Measurements from ENCODE around the gene STOM.
A peak's percentile ranks its signal among the peaks of the same experiment; 100 is the strongest.

STOM gene

DNA sequence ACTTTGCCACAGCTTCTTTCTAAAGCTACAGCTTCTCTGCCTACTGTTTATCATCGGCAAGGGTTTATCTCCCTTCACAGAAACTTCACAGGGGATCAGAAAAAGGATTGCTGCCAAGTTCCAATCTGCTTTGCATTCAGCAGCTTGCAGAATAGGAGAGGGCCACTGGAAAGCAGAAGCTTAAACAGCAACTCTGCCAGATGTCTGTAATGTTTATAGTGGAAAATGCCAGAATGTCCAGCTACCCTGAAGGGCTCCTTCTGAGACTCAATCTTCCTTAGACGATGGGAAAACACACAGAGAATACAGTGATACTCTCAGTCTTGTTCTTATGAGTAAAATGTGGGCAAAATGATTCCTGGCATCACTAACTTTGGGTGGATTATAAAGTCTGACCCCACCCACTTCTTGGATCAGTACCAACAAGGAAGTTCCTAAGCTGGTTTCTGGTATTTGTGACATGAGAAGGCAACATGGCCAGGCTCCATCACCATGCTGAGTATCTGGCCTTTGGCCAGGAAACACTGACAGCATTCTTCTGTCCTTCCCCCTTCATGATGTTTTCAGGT, 19.0 kb downstream of the STOM start (continued):
- TF ChIP-seq ZNF146 (tag by site-specific recombination; IDR thresholded peaks at IDR 0.05): no peak
- no peak for TF ChIP-seq ZNF311 (tag by site-specific recombination; IDR thresholded peaks at IDR 0.05; ENCODE audit: borderline replicate concordance)
- TF ChIP-seq ZBTB17 (tag by site-specific recombination; IDR thresholded peaks at IDR 0.05): peak; percentile 87
- TF ChIP-seq KLF7 (tag by site-specific recombination; IDR thresholded peaks at IDR 0.05; ENCODE audit: borderline replicate concordance): no peak
- TF ChIP-seq, protein P1, sequence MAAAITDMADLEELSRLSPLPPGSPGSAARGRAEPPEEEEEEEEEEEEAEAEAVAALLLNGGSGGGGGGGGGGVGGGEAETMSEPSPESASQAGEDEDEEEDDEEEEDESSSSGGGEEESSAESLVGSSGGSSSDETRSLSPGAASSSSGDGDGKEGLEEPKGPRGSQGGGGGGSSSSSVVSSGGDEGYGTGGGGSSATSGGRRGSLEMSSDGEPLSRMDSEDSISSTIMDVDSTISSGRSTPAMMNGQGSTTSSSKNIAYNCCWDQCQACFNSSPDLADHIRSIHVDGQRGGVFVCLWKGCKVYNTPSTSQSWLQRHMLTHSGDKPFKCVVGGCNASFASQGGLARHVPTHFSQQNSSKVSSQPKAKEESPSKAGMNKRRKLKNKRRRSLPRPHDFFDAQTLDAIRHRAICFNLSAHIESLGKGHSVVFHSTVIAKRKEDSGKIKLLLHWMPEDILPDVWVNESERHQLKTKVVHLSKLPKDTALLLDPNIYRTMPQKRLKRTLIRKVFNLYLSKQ (tag by site-specific recombination; IDR thresholded peaks at IDR 0.05; ENCODE audit: borderline replicate concordance): no peak
- TF ChIP-seq ZNF664 (tag by site-specific recombination; IDR thresholded peaks at IDR 0.05): no peak
- no peak for TF ChIP-seq ZFHX2 (tag by site-specific recombination; conservative IDR thresholded peaks at IDR 0.05)
- TF ChIP-seq ZNF48 (tag by site-specific recombination; IDR thresholded peaks at IDR 0.05): no peak
- TF ChIP-seq ZFP37 (tag by site-specific recombination; IDR thresholded peaks at IDR 0.05): no peak
- no peak for TF ChIP-seq ZNF747 (tag by site-specific recombination; IDR thresholded peaks at IDR 0.05)
- no peak for TF ChIP-seq ZNF302 (tag by site-specific recombination; IDR thresholded peaks at IDR 0.05; ENCODE audit: low read depth)
- peak; percentile 31; the same call in 1 of the 2 replicates for TF ChIP-seq GLIS1 (tag by site-specific recombination; IDR thresholded peaks at IDR 0.05)
- TF ChIP-seq ZNF174 (tag by site-specific recombination; IDR thresholded peaks at IDR 0.05): no peak
- no peak for TF ChIP-seq ZSCAN16 (tag by site-specific recombination; IDR thresholded peaks at IDR 0.05)
- no peak for TF ChIP-seq SP2 (tag by site-specific recombination; IDR thresholded peaks at IDR 0.05)
- no peak for TF ChIP-seq GLIS2 (tag by site-specific recombination; IDR thresholded peaks at IDR 0.05)
- no peak for TF ChIP-seq ZNF426 (tag by site-specific recombination; IDR thresholded peaks at IDR 0.05)
- no peak for TF ChIP-seq REPIN1 (tag by site-specific recombination; IDR thresholded peaks at IDR 0.05; ENCODE audit: low read depth)
- TF ChIP-seq, protein P2, sequence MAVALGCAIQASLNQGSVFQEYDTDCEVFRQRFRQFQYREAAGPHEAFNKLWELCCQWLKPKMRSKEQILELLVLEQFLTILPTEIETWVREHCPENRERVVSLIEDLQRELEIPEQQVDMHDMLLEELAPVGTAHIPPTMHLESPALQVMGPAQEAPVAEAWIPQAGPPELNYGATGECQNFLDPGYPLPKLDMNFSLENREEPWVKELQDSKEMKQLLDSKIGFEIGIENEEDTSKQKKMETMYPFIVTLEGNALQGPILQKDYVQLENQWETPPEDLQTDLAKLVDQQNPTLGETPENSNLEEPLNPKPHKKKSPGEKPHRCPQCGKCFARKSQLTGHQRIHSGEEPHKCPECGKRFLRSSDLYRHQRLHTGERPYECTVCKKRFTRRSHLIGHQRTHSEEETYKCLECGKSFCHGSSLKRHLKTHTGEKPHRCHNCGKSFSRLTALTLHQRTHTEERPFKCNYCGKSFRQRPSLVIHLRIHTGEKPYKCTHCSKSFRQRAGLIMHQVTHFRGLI (tag by site-specific recombination; IDR thresholded peaks at IDR 0.05): no peak

DNA sequence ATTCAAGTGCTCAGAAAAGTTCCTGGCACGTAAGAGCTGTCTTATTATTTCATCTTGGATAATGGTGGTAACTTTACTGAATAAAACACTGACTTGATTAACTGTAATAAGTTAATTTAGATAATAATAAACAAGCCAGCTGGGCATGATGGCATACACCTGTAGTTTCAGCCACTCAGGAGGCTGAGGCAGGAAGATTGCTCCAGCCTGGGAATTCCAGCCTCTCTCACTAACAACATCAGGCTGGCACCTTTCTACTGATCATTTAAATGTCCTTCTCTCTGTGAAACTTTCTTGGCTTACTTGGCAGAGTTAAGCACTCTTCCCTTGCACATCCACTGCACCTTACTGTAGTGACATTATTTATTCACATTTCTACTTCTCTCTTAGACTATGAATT, 20.0 kb downstream of the STOM start:
- CTCF ChIA-PET: interaction anchor here (0.6 to 4.4 kb wide), 12 partner anchors 11 to 860 kb away, joined by 3 to 25 read pairs (median 3); no protein-coding TSS in a partner anchor
- no peak overlapping the region for H3K4me3 ChIP-seq (ENCODE audit: low read depth, low read length)
- H3K9me3 ChIP-seq (ENCODE audit: control insufficient read depth, insufficient read depth, low read depth, low read length): no peaks in the 10 kb centered on the region
- peaks cover 0 to 51% of the 10 kb centered on the region in 2 experiments; a peak in 1 of 3 replicates for H3K36me3 ChIP-seq (ENCODE audit: control insufficient read depth in 2 of 2, insufficient read depth in 1 of 2, low read length in 2 of 2)
- POLR2A ChIA-PET: no interaction called here
- no peaks in the 10 kb centered on the region; the same call in 1 of the 2 replicates for H3K4me1 ChIP-seq (ENCODE audit: control insufficient read depth, insufficient read depth, low read length)
- no peak overlapping the region for H3K27ac ChIP-seq (ENCODE audit: extremely low read depth, low read depth, low read length)
- TF ChIP-seq ZNF510 (tag by site-specific recombination; IDR thresholded peaks at IDR 0.05; ENCODE audit: insufficient replicate concordance) (no peak), ZNF785 (tag by site-specific recombination; IDR thresholded peaks at IDR 0.05) (no peak), ZNF473 (tag by site-specific recombination; IDR thresholded peaks at IDR 0.05) (no peak), KLF10 (tag by site-specific recombination; IDR thresholded peaks at IDR 0.05) (no peak), TCF7L2 (IDR thresholded peaks at IDR 0.05; ENCODE audit: borderline replicate concordance, low read depth, low read length) (no peak), ZNF777 (tag by site-specific recombination; IDR thresholded peaks at IDR 0.05; ENCODE audit: borderline replicate concordance) (no peak), ZNF571 (tag by site-specific recombination; IDR thresholded peaks at IDR 0.05) (no peak), ZFP69B (tag by site-specific recombination; IDR thresholded peaks at IDR 0.05) (no peak), ZNF549 (tag by site-specific recombination; IDR thresholded peaks at IDR 0.05) (no peak), ZNF2 (tag by site-specific recombination; IDR thresholded peaks at IDR 0.05) (no peak)
- TF ChIP-seq, protein P3, sequence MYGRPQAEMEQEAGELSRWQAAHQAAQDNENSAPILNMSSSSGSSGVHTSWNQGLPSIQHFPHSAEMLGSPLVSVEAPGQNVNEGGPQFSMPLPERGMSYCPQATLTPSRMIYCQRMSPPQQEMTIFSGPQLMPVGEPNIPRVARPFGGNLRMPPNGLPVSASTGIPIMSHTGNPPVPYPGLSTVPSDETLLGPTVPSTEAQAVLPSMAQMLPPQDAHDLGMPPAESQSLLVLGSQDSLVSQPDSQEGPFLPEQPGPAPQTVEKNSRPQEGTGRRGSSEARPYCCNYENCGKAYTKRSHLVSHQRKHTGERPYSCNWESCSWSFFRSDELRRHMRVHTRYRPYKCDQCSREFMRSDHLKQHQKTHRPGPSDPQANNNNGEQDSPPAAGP (tag by site-specific recombination; IDR thresholded peaks at IDR 0.05): no peak
- TF ChIP-seq, protein P4, sequence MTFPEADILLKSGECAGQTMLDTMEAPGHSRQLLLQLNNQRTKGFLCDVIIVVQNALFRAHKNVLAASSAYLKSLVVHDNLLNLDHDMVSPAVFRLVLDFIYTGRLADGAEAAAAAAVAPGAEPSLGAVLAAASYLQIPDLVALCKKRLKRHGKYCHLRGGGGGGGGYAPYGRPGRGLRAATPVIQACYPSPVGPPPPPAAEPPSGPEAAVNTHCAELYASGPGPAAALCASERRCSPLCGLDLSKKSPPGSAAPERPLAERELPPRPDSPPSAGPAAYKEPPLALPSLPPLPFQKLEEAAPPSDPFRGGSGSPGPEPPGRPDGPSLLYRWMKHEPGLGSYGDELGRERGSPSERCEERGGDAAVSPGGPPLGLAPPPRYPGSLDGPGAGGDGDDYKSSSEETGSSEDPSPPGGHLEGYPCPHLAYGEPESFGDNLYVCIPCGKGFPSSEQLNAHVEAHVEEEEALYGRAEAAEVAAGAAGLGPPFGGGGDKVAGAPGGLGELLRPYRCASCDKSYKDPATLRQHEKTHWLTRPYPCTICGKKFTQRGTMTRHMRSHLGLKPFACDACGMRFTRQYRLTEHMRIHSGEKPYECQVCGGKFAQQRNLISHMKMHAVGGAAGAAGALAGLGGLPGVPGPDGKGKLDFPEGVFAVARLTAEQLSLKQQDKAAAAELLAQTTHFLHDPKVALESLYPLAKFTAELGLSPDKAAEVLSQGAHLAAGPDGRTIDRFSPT (tag by site-specific recombination; IDR thresholded peaks at IDR 0.05): no peak
